Small intestine (tissue), 7 donors: ENCODE data around the gene MEIS2. TPM values are rescaled to one million over a fixed set of nuclear protein-coding genes. Genes with fewer than 3 reads are reported as not detected.

Source experiments
- DNase-seq, 2 donors: peaks; one replicate each; pipeline versions ENCODE4 v3.0.0 to v3.0.0-alpha.2; 2013
- FAIRE-seq: peaks from 2 replicates; lab custom pipeline; 2012; peaks lifted over from hg19 to GRCh38; lab: Jason Lieb, UNC
- H3K27ac ChIP-seq, 3 donors: one replicate each; pipeline ENCODE4 v1.5.1; 2013; ENCODE audit warnings: low read length in 2 of 3, mild to moderate bottlenecking in 2 of 3, control low read depth in 1 of 3, inconsistent platforms in 1 of 3, low read depth in 1 of 3, moderate library complexity in 1 of 3
- H3K27me3 ChIP-seq, 3 donors: one replicate each; pipeline ENCODE4 v1.6.1; 2013; ENCODE audit warnings: low read length in 3 of 3, inconsistent platforms in 1 of 3; ENCODE audit not compliant: control insufficient read depth in 3 of 3, insufficient read depth in 3 of 3
- H3K36me3 ChIP-seq, 3 donors: one replicate each; pipeline ENCODE4 v1.6.1; 2013; ENCODE audit warnings: low read length in 3 of 3, inconsistent platforms in 1 of 3, low read depth in 1 of 3, mild to moderate bottlenecking in 1 of 3, moderate library complexity in 1 of 3; ENCODE audit not compliant: control insufficient read depth in 3 of 3, insufficient read depth in 2 of 3
- H3K4me1 ChIP-seq, 3 donors: one replicate each; pipeline ENCODE4 v1.6.1; 2013; ENCODE audit warnings: low read length in 2 of 3, inconsistent platforms in 1 of 3, low read depth in 1 of 3, mild to moderate bottlenecking in 1 of 3, moderate library complexity in 1 of 3; ENCODE audit not compliant: control insufficient read depth in 3 of 3, insufficient read depth in 2 of 3
- H3K4me3 ChIP-seq, 3 donors: one replicate each; pipeline ENCODE4 v1.5.1; 2013; ENCODE audit warnings: low read length in 3 of 3, control low read depth in 1 of 3, inconsistent platforms in 1 of 3, low read depth in 1 of 3, mild to moderate bottlenecking in 1 of 3, moderate library complexity in 1 of 3
- H3K9me3 ChIP-seq, 2 donors: one replicate each; pipeline ENCODE4 v1.6.1; 2013; ENCODE audit warnings: low read depth in 1 of 2, low read length in 1 of 2; ENCODE audit not compliant: control insufficient read depth in 2 of 2, insufficient read depth in 1 of 2
- WGBS, 3 donors: extraction: QIAGEN DNeasy Blood & Tissue Kit; methylation state at CpG; one replicate each; pipeline ENCODE4 v1.1.7; 2013; 5-methylcytosine and 5-hydroxymethylcytosine counted together
- polyA plus RNA-seq, 4 donors: library from polyadenylated mRNA; stranded (reverse) in 3 of 4; unstranded in 1 of 4; fragments of 200-250 nt in 3 of 4; fragments of 120-200 nt in 1 of 4; gene quantifications; one replicate each; pipeline versions ENCODE4 v1.2.1 to v1.2.3, GENCODE V29; 2013
- donor health status: healthy with polysubstance abuse.
- donor health status: control.
- donor health status: control.
- donor health status: Bipolar disorder and iron deficiency.
- donor health status: healthy.

The MEIS2 gene
- polyA plus RNA-seq, 4 donors, result 5.4 to 13.2 (median 10.2) TPM

DNA sequence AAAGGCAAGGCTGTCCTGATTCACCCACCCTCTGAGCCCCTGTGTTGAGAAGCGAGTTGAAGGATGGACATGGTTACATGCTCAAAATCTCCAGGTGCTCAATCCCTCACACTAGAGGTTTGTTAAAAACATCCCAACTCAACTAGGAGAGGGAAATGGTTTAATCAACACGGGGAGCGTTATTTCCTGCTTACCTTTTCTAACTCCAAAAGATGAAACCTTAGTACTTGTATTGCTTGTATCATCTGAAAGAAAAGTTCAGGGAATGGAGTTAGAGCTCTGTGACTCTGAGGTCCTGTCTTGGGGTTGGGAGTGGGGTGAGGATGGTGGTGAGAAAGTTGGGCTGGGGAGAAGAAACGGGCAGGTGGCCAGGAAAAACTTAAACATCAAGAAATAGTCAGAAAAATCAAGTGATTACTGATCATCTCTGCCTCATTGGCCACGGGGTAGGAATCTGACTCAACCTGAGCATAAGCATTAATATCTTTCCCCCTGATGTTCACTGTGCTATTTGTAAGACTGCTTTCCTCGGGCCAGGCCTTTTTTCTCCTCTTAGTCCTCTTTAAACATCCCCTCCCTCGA lies 5.9 kb downstream of the MEIS2 start:
- no peaks in the 10 kb centered on the region for H3K9me3 ChIP-seq
- DNase-seq, result no peak

DNA sequence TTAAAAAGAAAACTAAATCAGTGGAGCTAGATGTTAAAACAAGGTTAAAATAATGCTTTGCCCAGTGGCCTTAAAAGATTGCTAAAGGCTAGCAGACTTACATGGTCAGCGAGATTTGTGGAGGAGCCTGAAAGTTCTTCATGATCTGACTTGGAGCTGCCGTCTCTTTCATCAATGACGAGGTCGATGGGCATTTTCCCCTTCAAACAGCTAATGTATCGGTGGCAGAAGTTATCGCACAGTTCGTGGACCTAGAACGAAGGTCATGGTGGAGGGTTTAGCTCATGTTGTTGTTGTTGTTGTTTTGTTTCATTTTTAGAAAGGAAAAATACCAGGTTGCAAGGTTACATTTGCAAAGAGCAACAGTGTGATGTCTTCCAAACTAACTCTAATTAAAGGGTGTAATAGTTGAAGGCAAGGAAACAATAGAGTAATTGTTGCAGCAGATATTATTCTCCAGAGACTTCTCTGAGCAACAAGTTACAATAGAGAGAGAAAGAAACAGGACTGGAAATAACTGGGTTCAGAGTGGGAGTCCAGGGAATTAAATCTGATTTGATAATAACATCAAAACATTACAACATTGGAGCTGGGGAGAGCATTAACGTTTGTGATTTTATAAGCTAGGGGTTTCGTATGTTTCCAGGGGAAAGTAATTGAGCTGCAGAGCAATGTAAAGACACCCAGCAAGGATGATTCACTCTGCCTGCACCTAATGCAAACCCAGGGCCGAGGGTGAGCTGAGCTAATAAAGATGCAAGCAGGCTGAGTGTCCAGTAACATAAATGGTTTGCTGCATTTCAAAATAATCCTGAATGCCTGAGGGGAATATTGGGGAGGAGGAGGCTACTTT lies 6.6 kb downstream of the MEIS2 start:
- FAIRE-seq, result no peak
- Histone ChIP-seq H3K4me3 (no peak overlapping the region), H3K4me1 (peaks cover 0 to 10% (median 0%) of the 10 kb centered on the region in 3 donors), H3K27me3 (peaks cover 0 to 44% (median 6%) of the 10 kb centered on the region in 3 donors), H3K27ac (peak overlapping the region in 1 of 3 donors; percentile 38), H3K9me3 (no peaks in the 10 kb centered on the region), H3K36me3 (peaks cover 0 to 21% (median 2%) of the 10 kb centered on the region in 3 donors)
- DNase-seq, result no peak
- 71 to 79% (median 73%) methylated on average over 11 of the region's 11 CpGs for WGBS, 3 donors

More for the DNA sequence above, 5.9 kb downstream of the MEIS2 start:
- H3K27me3 ChIP-seq, result peaks cover 0 to 49% (median 6%) of the 10 kb centered on the region in 3 donors
- H3K27ac ChIP-seq, result peak overlapping the region in 1 of 3 donors; percentile 38
- no peak for FAIRE-seq
- 60 to 77% (median 68%) methylated on average over 7 of the region's 7 CpGs for WGBS, 3 donors
- H3K36me3 ChIP-seq, result peaks cover 0 to 21% (median 2%) of the 10 kb centered on the region in 3 donors
- H3K4me3 ChIP-seq, result peak overlapping the region in 1 of 3 donors; percentile 1
- peaks cover 0 to 10% (median 0%) of the 10 kb centered on the region in 3 donors for H3K4me1 ChIP-seq

GRCh38 chr15:37090543-37091175 lies 9.7 kb downstream of the MEIS2 start:
- H3K36me3 ChIP-seq, result peaks cover 0 to 9% (median 3%) of the 10 kb centered on the region in 3 donors
- H3K27me3 ChIP-seq, result peaks cover 0 to 13% (median 0%) of the 10 kb centered on the region in 3 donors
- FAIRE-seq (no peak), DNase-seq (no peak)
- no peak overlapping the region for H3K27ac ChIP-seq
- H3K9me3 ChIP-seq, result no peaks in the 10 kb centered on the region
- no peaks in the 10 kb centered on the region for H3K4me1 ChIP-seq
- 73 to 82% (median 79%) methylated on average over 3 of the region's 3 CpGs for WGBS, 3 donors
- no peak overlapping the region for H3K4me3 ChIP-seq

DNA sequence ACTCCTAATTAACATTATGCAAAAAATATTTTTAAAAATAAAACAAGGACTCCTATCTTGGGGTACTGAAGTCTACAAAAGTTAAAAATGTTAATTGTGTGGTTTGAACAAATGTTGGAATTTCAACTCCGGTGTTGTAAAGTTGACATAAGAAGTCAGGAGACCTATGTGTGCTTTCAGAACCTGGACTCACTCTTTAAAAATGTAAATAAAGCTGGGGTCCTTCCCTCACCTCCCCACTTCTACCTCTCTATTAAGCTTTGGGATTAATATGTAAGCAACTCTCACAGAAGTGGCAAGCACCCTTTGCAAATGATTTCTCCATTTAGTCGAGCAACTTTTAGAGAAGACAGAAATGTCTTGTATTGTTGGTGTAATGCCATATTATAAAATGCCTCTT lies 11.9 kb downstream of the MEIS2 start:
- Histone ChIP-seq H3K4me1 (no peaks in the 10 kb centered on the region), H3K27ac (no peak overlapping the region), H3K27me3 (peaks cover 0 to 3% (median 0%) of the 10 kb centered on the region in 3 donors), H3K9me3 (no peaks in the 10 kb centered on the region), H3K36me3 (peaks cover 0 to 6% (median 2%) of the 10 kb centered on the region in 3 donors), H3K4me3 (no peak overlapping the region)
- DNase-seq (no peak), FAIRE-seq (no peak)
- 77 to 94% (median 82%) methylated on average over 2 of the region's 2 CpGs for WGBS, 3 donors

DNA sequence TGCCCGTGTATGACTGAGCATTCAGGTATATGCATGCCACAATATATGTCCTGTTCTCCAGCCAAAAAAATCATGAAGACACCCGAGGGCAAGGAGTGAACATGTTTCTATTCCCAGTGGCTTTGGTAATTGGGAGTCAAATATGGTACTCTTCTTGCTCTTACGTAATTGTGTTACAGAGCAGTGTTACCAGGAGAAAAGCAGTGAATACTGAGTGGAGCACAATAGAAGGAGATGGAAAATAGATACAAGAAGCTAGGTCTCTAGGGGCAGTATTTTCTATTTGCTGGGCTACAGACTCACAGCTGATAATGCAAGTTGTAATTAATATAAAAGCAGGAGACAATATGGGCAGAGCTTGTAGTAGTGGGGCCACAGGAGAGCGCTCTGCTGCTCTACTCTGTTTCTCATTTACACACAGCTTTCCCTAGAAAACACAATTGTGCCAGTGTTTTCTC lies 13.2 kb downstream of the MEIS2 start:
- 83 to 86% (median 86%) methylated on average over 4 of the region's 4 CpGs for WGBS, 3 donors
- H3K9me3 ChIP-seq, result no peaks in the 10 kb centered on the region
- no peak for FAIRE-seq
- H3K36me3 ChIP-seq, result peaks cover 0 to 4% (median 2%) of the 10 kb centered on the region in 3 donors
- no peak for DNase-seq
- no peaks in the 10 kb centered on the region for H3K27me3 ChIP-seq
- H3K4me3 ChIP-seq, result no peak overlapping the region
- no peaks in the 10 kb centered on the region for H3K4me1 ChIP-seq
- no peak overlapping the region for H3K27ac ChIP-seq

DNA sequence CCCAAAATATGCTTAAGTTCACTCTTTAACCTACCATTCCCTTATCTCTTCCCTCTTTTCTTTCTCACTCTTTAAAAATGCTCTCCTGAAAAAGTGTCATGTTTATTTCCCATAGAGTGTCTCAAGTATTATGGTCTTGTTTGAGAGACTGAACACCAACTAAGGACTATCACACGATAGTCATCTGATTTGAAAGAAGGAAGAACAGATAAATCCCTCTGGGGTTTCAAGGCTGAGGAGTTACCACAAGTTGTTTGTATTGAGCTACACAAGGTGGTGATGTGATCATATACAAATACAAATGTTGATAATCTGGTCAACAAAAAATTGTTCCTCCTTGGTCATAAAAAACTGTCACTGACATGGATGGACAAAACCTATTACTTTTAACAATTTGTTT lies 13.8 kb downstream of the MEIS2 start:
- no peak overlapping the region for H3K27ac ChIP-seq
- DNase-seq (no peak), FAIRE-seq (no peak)
- H3K9me3 ChIP-seq, result no peaks in the 10 kb centered on the region
- H3K4me3 ChIP-seq, result no peak overlapping the region
- no peaks in the 10 kb centered on the region for H3K4me1 ChIP-seq
- WGBS, 3 donors, result 53 to 91% (median 78%) methylated on average over 1 of the region's 1 CpG
- H3K27me3 ChIP-seq, result no peaks in the 10 kb centered on the region
- peaks cover 2 to 4% (median 3%) of the 10 kb centered on the region in 3 donors for H3K36me3 ChIP-seq

- no peaks in the 10 kb centered on the region for H3K9me3 ChIP-seq
- no peak for FAIRE-seq
- peaks cover 2 to 4% (median 3%) of the 10 kb centered on the region in 3 donors for H3K36me3 ChIP-seq
- peaks cover 0 to 2% (median 0%) of the 10 kb centered on the region in 3 donors for H3K4me1 ChIP-seq
- no peaks in the 10 kb centered on the region for H3K27me3 ChIP-seq
- WGBS, 3 donors, result 52 to 64% (median 55%) methylated on average over 3 of the region's 3 CpGs
- no peak for DNase-seq
- H3K4me3 ChIP-seq, result no peak overlapping the region
- H3K27ac ChIP-seq, result no peak overlapping the region
Measured at GRCh38 chr15:37086120-37086519, 14.2 kb downstream of the MEIS2 start.

- H3K4me1 ChIP-seq, result peaks cover 0 to 7% (median 5%) of the 10 kb centered on the region in 3 donors
- DNase-seq, result no peak
- FAIRE-seq, result no peak
- H3K27ac ChIP-seq, result no peak overlapping the region
- H3K36me3 ChIP-seq, result peaks cover 2 to 6% (median 3%) of the 10 kb centered on the region in 3 donors
- 81 to 91% (median 81%) methylated on average over 3 of the region's 3 CpGs for WGBS, 3 donors
- H3K9me3 ChIP-seq, result no peaks in the 10 kb centered on the region
- H3K27me3 ChIP-seq, result no peaks in the 10 kb centered on the region
- no peak overlapping the region for H3K4me3 ChIP-seq
Measured at GRCh38 chr15:37084602-37085001, 15.7 kb downstream of the MEIS2 start.
